Ovary (tissue), 3 donors: ENCODE measurements around the gene CLEC17A.

Experiments
- CTCF ChIP-seq, 3 donors: fragments of 450-650 bp in 2 of 3; fragments of 200-600 bp in 1 of 3; IDR thresholded peaks; one replicate each; pipeline versions ENCODE4 v1.5.1 to v1.8.0; 2016 to 2022; ENCODE audit warnings: antibody characterized with exemption in 3 of 3, mild to moderate bottlenecking in 1 of 3
- EP300 ChIP-seq: sonication (generic); formaldehyde crosslinking; IDR thresholded peaks from one replicate; pipeline ENCODE4 v1.6.1; 2017; ENCODE audit warnings: antibody characterized with exemption
- POLR2A ChIP-seq: fragments of 450-650 bp; IDR thresholded peaks from one replicate; pipeline ENCODE4 v1.6.1; 2017; ENCODE audit warnings: antibody characterized with exemption, mild to moderate bottlenecking, moderate library complexity
- donor health status: DM: no; HTN: no; CAD: no.

GRCh38 chr19:14550201-14550754, 32.6 kb upstream of the CLEC17A start:
- TF ChIP-seq CTCF (IDR thresholded peaks at IDR 0.05), result no peak
- no peak for TF ChIP-seq POLR2A
- TF ChIP-seq EP300, result no peak
